Cardiac fibroblast (primary cell): ENCODE measurements around the gene FAM131A.

Experiments used
- DNase-seq, 2 donors: peaks; one replicate each; pipeline versions ENCODE4 v3.0.0 to v3.0.0-alpha.2; 2010; ENCODE audit warnings: low read depth in 2 of 2
- H3K4me3 ChIP-seq, 2 donors: replicated peaks in 1 of 2; 1 replicate in 1 of 2; 2 replicates in 1 of 2; pipeline ENCODE4 v1.5.1; 2011; ENCODE audit warnings: low read depth in 2 of 2, low read length in 2 of 2, mild to moderate bottlenecking in 2 of 2, moderate library complexity in 1 of 2
- CTCF ChIP-seq: IDR thresholded peaks from one replicate; pipeline ENCODE4 v1.5.1; 2011; ENCODE audit warnings: low read depth, mild to moderate bottlenecking, low read length, inconsistent platforms

Gene FAM131A

DNA sequence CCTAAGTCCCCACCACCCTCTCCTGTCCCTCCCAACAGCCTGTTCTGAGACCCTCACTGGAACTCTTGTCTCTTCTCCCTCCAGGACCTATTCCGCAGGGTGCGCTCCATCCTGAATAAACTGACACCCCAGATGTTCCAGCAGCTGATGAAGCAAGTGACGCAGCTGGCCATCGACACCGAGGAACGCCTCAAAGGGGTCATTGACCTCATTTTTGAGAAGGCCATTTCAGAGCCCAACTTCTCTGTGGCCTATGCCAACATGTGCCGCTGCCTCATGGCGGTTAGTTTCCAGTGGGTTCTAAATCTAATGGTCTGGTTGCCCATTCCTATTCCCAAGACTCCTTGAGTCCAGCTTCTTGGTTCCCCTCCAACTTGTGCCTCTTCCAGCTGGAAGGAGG, 13.7 kb upstream of the FAM131A start:
- TF ChIP-seq CTCF = no peak
- H3K4me3 ChIP-seq = no peak overlapping the region
- no peak for DNase-seq

GRCh38 chr3:184325269-184325668, 12.1 kb upstream of the FAM131A start:
- TF ChIP-seq CTCF = no peak
- DNase-seq = no peak
- no peak overlapping the region for H3K4me3 ChIP-seq

DNA sequence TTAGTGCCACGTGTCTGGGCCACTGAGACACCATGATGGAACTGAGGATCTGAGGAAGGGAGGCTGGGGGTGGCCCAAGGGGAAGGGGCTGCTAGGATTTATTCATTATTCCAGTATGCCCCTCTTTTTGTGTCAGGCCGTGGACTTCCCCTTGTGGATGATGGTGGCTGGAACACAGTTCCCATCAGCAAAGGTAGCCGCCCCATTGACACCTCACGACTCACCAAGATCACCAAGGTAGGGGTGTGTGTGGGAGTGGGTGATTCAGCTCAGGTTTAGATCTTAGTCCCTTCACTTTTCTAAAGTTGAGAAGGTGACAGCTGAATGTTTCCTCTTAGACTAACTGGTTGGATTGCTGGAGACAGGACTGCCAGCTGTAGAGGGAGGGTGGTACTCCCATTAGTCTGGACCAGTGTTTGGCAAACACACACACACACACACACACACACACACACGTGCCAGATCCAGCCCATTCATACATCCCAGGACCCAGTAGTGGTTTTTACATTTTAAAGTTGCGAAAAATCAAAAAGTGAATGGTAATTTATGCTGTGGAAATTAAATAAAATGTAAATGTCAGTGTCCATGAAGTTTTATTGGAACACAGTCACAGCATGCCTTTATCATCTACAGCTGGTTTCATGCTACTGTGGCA, 11.6 kb upstream of the FAM131A start:
- DNase-seq = no peak
- no peak for TF ChIP-seq CTCF
- H3K4me3 ChIP-seq = no peak overlapping the region

DNA sequence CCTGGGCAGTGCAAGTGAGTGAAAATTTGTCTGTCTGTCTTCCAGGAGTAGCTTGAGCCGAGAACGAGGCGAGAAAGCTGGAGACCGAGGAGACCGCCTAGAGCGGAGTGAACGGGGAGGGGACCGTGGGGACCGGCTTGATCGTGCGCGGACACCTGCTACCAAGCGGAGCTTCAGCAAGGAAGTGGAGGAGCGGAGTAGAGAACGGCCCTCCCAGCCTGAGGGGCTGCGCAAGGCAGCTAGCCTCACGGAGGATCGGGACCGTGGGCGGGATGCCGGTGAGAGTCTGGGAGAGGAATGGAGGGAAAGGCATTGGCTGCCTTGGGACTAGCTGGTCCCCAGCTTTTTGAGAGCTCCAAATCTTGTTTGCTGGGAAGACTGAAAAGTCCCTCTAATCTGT, 10.2 kb upstream of the FAM131A start:
- no peak for DNase-seq
- no peak for TF ChIP-seq CTCF
- H3K4me3 ChIP-seq = no peak overlapping the region

- no peak for DNase-seq
- TF ChIP-seq CTCF = no peak
- no peak overlapping the region for H3K4me3 ChIP-seq
These were observed 8.9 kb upstream of the FAM131A start for GRCh38 chr3:184328516-184328915.

- TF ChIP-seq CTCF = no peak
- H3K4me3 ChIP-seq = no peak overlapping the region
- peak; percentile 88 to 97 for DNase-seq
These were observed 4.9 kb upstream of the FAM131A start for GRCh38 chr3:184332370-184333090.

GRCh38 chr3:184333190-184333589, 4.2 kb upstream of the FAM131A start:
- TF ChIP-seq CTCF = no peak

More at GRCh38 chr3:184333190-184333589, 4.2 kb upstream of the FAM131A start:
- no peak overlapping the region for H3K4me3 ChIP-seq
- DNase-seq = no peak
